SIG-M5 (cell line): ENCODE results near the gene BAZ2B.

Source experiments
- DNase-seq: peaks from one replicate; lab custom pipeline; 2025; lab: John Stamatoyannopoulos, UW

The BAZ2B gene

GRCh38 chr2:159457589-159457988, 158.8 kb downstream of the BAZ2B start:
- no peak for DNase-seq

GRCh38 chr2:159456500-159457426, 159.6 kb downstream of the BAZ2B start:
- DNase-seq = no peak

GRCh38 chr2:159455330-159455918, 160.9 kb downstream of the BAZ2B start:
- DNase-seq = no peak

GRCh38 chr2:159454185-159454584, 162.2 kb downstream of the BAZ2B start:
- no peak for DNase-seq

- no peak for DNase-seq
These were observed 166.2 kb downstream of the BAZ2B start for GRCh38 chr2:159450180-159450579.

- no peak for DNase-seq
These were observed 166.7 kb downstream of the BAZ2B start for GRCh38 chr2:159449504-159450124.

- no peak for DNase-seq
These were observed 169.5 kb downstream of the BAZ2B start for GRCh38 chr2:159446817-159447216.

GRCh38 chr2:159446201-159446600, 170.1 kb downstream of the BAZ2B start:
- no peak for DNase-seq

- no peak for DNase-seq
These were observed 171.0 kb downstream of the BAZ2B start for GRCh38 chr2:159445307-159445706.

- no peak for DNase-seq
These were observed 171.6 kb downstream of the BAZ2B start for GRCh38 chr2:159444754-159445153.

- no peak for DNase-seq
These were observed 174.0 kb downstream of the BAZ2B start for GRCh38 chr2:159442159-159442852.

GRCh38 chr2:159441182-159441581, 175.2 kb downstream of the BAZ2B start:
- no peak for DNase-seq

GRCh38 chr2:159439421-159439820, 176.9 kb downstream of the BAZ2B start:
- no peak for DNase-seq

GRCh38 chr2:159438720-159439353, 177.5 kb downstream of the BAZ2B start:
- no peak for DNase-seq

- DNase-seq = no peak
These were observed 178.1 kb downstream of the BAZ2B start for GRCh38 chr2:159438284-159438683.

- no peak for DNase-seq
These were observed 183.7 kb downstream of the BAZ2B start for GRCh38 chr2:159432610-159433009.

GRCh38 chr2:159427048-159427447, 189.3 kb downstream of the BAZ2B start:
- DNase-seq = no peak

- DNase-seq = no peak
These were observed 196.9 kb downstream of the BAZ2B start for GRCh38 chr2:159419403-159419802.

GRCh38 chr2:159411460-159411859, 204.9 kb downstream of the BAZ2B start:
- no peak for DNase-seq

GRCh38 chr2:159410276-159410675, 206.1 kb downstream of the BAZ2B start:
- DNase-seq = no peak

GRCh38 chr2:159409116-159409800, 207.1 kb downstream of the BAZ2B start:
- no peak for DNase-seq
